ENCODE data around the gene EDA. TPM values are rescaled to one million over a fixed set of nuclear protein-coding genes. Genes with fewer than 3 reads are reported as not detected.

The EDA gene
- total RNA-seq, 1 donor from 2014 or later: 6.1 TPM

- intact Hi-C loops (cut with DNase I): no loop called here
Measured at GRCh38 chrX:69968950-69969349, 353.0 kb downstream of the EDA start.

GRCh38 chrX:69969460-69969859 is 353.5 kb downstream of the EDA start:
- Histone ChIP-seq H3K27ac (no peak overlapping the region), H3K27me3 (no peaks in the 10 kb centered on the region), H3K4me1 (no peaks in the 10 kb centered on the region), H3K36me3 (no peaks in the 10 kb centered on the region), H3K9me3 (no peaks in the 10 kb centered on the region), H3K4me3 (no peak overlapping the region)
- intact Hi-C loops (cut with DNase I): no loop called here
- no peak for DNase-seq (ENCODE audit: extremely low spot score in 2 of 2)
- TF ChIP-seq POLR2AphosphoS5 (IDR thresholded peaks at IDR 0.05; ENCODE audit: insufficient read depth in 1 of 2, low read depth in 1 of 2) (no peak), CTCF (IDR thresholded peaks at IDR 0.05) (no peak), POLR2A (IDR thresholded peaks at IDR 0.05) (no peak)

More at GRCh38 chrX:69968950-69969349, 353.0 kb downstream of the EDA start:
- H3K36me3 ChIP-seq: no peaks in the 10 kb centered on the region
- no peak overlapping the region for H3K27ac ChIP-seq
- H3K4me3 ChIP-seq: no peak overlapping the region
- no peaks in the 10 kb centered on the region for H3K9me3 ChIP-seq
- H3K27me3 ChIP-seq: no peaks in the 10 kb centered on the region
- H3K4me1 ChIP-seq: no peaks in the 10 kb centered on the region
- no peak for DNase-seq (ENCODE audit: extremely low spot score in 2 of 2)
- no peak for TF ChIP-seq POLR2AphosphoS5 (IDR thresholded peaks at IDR 0.05; ENCODE audit: insufficient read depth in 1 of 2, low read depth in 1 of 2)
- no peak for TF ChIP-seq POLR2A (IDR thresholded peaks at IDR 0.05)
- TF ChIP-seq CTCF (IDR thresholded peaks at IDR 0.05): no peak

DNA sequence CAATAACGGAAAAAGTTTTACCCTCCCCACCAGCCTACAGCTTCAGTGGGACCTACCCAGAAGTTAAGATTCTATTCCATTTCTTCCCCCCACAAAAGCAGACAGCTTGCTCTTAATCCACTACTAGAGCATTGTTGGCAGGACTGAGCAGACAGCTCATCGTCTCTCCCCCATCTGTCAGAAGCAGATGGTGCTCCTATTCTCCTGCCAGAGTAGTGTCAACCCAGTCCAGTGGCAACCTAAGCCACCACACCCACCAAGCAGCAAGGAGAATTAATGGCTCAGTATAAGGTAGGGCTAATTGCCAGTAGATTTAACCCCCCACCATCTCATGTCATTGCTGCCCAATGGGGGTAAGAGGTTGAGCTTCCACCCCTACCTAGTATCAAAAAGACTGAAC is 371.8 kb downstream of the EDA start:
- Histone ChIP-seq H3K27me3 (no peaks in the 10 kb centered on the region), H3K4me3 (no peak overlapping the region), H3K36me3 (no peaks in the 10 kb centered on the region), H3K4me1 (no peaks in the 10 kb centered on the region), H3K9me3 (no peaks in the 10 kb centered on the region), H3K27ac (no peak overlapping the region)
- TF ChIP-seq POLR2A (IDR thresholded peaks at IDR 0.05): no peak
- TF ChIP-seq CTCF (IDR thresholded peaks at IDR 0.05): no peak
- no peak for TF ChIP-seq POLR2AphosphoS5 (IDR thresholded peaks at IDR 0.05; ENCODE audit: insufficient read depth in 1 of 2, low read depth in 1 of 2)
- DNase-seq (ENCODE audit: extremely low spot score in 2 of 2): no peak
- intact Hi-C loops (cut with DNase I): no loop called here

DNA sequence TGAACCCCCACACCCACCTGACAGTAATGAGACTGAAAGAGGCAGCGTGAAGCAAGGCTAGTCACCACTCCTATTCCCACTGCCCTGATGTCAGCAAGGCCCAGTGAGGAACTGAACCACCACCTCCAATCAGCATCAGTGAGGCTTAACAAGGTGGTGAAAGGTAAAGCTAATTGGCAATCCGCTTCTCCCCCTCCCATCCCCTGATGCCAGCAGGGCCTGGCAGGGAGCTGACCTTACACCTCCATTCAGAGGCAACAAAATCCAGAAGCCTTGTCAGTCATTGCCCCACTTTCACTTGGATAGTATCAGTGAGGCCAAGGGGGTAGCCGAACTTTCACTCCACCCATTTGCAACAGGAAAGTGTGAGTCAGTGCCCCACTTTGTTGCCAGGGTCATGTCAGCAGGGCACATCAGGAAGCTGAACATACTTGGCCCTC is 373.1 kb downstream of the EDA start:
- no peak for DNase-seq (ENCODE audit: extremely low spot score in 2 of 2)
- no peaks in the 10 kb centered on the region for H3K9me3 ChIP-seq
- no peaks in the 10 kb centered on the region for H3K36me3 ChIP-seq
- no peak overlapping the region for H3K27ac ChIP-seq
- no peak overlapping the region for H3K4me3 ChIP-seq
- TF ChIP-seq POLR2AphosphoS5 (IDR thresholded peaks at IDR 0.05; ENCODE audit: insufficient read depth in 1 of 2, low read depth in 1 of 2) (no peak), POLR2A (IDR thresholded peaks at IDR 0.05) (no peak), CTCF (IDR thresholded peaks at IDR 0.05) (no peak)
- no peaks in the 10 kb centered on the region for H3K27me3 ChIP-seq
- no peaks in the 10 kb centered on the region for H3K4me1 ChIP-seq
- intact Hi-C loops (cut with DNase I): no loop called here

DNA sequence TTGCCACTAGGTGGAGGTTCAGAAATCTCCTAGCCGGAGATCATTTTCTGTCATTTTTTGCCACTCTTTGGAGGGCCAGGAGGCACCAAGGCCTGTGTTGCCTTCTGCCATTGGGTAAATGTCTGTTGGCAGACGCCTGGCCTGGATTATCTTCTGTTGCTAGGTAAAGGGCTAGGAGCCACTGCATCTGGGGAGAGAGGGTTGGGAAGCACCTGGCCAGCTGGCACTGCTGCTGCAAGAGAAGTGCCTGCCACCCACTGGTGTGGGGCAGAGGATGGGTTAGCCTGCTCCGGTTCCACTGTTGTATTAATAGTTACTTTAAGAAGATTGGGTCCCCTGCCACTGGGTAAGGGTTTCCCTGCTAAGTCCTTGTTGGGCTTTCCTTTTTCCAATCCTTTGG is 375.8 kb downstream of the EDA start:
- DNase-seq (ENCODE audit: extremely low spot score in 2 of 2): no peak
- H3K27me3 ChIP-seq: no peaks in the 10 kb centered on the region
- no peaks in the 10 kb centered on the region for H3K9me3 ChIP-seq
- H3K36me3 ChIP-seq: no peaks in the 10 kb centered on the region
- intact Hi-C loops (cut with DNase I): loop anchor here (5.0 kb wide), 1 partner anchor 254 kb away; no protein-coding TSS in a partner anchor
- no peaks in the 10 kb centered on the region for H3K4me1 ChIP-seq
- no peak overlapping the region for H3K27ac ChIP-seq
- H3K4me3 ChIP-seq: no peak overlapping the region
- TF ChIP-seq POLR2A (IDR thresholded peaks at IDR 0.05) (no peak), POLR2AphosphoS5 (IDR thresholded peaks at IDR 0.05; ENCODE audit: insufficient read depth in 1 of 2, low read depth in 1 of 2) (no peak), CTCF (IDR thresholded peaks at IDR 0.05) (no peak)

All from vagina (tissue), 2 donors.